Posterior vena cava (tissue), 2 donors: ENCODE data around the gene GJC3. TPM values are rescaled to one million over a fixed set of nuclear protein-coding genes. Genes with fewer than 3 reads are reported as not detected.
"Not testable (repeated sequence)": the region's sequence is repeated elsewhere in the genome, so short reads cannot be mapped to it uniquely, and the experiment has no call there.

Experiments
- DNase-seq: peaks from one replicate; pipeline ENCODE4 v3.0.0-alpha.2; 2020; ENCODE audit warnings: low spot score
- intact Hi-C, 2 donors: fragments of 100-400 bp; cut with DNase I; formaldehyde crosslinking; loops; one replicate each; pipeline versions ENCODE4 v1.14.1 to v1.14.2; 2022 to 2023
- total RNA-seq, 2 donors: library from RNA; stranded (reverse); fragmentation: NEBNext Ultra II Directional; extraction: Animal tissue kit (Norgen Biotek cat#: 25700); gene quantifications; one replicate each; pipeline ENCODE4 v1.2.1, GENCODE V29; 2021
- donor health status: DM: yes; HTN: yes; CAD: no.
- donor health status: DM: yes; HTN: yes; CAD: no.

Gene GJC3
- total RNA-seq, 2 donors from 2014 or later: not detected

DNA sequence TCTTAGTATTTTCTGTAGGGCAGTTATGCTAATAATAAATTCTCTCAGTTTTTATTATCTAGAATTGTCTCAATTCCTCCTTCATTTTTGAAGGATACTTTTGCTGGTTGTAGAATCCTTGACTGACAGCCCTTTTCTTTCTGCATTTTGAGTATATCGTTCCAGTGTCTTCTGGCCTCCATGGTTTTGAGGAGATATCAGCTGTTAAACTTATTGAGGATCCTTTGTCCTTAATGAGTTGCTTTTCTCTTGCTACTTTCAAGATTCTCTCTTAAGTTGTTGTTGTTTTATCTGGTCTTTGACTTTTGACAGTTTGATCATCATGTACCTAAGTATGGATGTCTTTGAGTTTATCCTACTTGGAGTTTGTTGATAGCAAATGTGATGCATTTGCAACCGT is 8.9 kb upstream of the GJC3 start:
- intact Hi-C loops: no loop called here
- DNase-seq: no peak

DNA sequence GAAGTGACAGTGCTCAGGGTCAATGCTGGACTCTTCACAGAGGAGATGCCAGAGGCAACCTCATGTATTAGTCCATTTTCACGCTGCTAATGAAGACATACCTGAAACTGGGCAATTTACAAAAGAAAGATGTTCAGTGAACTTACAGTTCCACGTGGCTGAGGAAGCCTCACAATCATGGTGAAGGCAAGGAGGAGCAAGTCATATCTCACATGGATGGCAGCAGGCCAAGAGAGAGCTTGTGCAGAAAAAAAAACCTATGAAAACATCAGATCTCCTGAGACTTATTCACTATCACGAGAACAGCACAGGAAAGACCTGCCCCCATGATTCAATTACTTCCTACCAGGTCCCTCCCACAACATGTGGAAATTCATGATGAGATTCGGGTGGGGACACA is 5.6 kb upstream of the GJC3 start:
- DNase-seq, intact Hi-C loops: not testable (repeated sequence)

GRCh38 chr7:99930376-99930775 is 956 bp upstream of the GJC3 start:
- no peak for DNase-seq
- intact Hi-C loops: no loop called here

GRCh38 chr7:99929730-99930053 is 272 bp upstream of the GJC3 start:
- intact Hi-C loops: no loop called here
- DNase-seq: no peak

DNA sequence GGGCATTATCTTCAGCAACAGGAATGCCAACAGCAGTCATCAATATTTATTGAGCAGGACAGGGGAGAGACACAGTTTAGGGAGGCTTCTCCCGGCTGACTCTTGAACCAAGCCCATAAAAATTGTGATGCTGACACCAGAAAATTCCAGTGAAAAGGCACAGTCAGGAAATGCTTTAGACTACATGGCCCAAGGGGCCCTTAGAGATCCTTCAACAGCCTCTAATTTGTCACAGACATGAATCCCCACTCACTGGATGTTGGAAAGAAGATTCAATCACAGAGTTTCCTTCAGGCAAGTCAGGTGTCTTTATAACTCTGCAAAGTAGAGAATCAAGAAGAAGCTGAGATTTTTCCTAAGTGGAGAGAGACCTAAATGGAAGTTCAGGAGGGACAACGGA is 1.2 kb downstream of the GJC3 start:
- intact Hi-C loops: no loop called here
- DNase-seq: no peak

DNA sequence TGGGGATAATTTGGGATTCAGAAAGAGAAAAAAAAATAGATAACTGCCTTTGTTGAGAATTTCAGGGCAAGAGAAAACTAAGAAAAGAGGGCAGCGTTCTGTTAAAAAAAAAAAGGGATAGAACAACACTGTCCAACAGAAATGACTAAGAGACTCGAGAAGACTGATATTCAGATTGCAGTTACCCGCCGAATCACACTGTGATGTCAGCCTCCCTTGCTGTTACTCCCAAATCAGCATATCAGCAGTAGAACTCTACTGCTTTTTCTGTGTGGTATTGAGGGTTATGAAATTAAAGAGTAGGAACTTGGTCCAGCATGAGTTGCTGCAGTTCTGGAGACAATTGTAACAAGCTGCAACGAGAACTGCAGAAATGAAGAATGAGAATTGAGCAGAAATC is 1.9 kb downstream of the GJC3 start:
- intact Hi-C loops: no loop called here

DNA sequence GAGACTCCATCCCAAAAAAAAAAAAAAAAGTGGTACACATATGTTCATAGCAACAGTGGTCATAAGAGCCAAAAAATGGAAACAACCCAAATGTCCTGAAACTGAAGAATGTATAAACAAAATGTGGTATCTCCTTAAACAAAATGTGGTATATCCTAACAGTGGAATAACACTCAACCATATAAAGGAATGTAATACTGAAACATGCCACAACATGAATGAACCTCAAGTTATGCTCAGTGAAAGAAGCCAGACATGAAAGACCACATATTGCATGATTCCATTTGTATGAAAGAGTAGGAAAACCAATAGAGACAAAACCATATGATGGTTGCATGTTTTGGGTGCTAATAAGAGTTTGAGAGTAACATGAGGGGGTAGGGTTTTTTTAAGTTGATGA is 3.1 kb downstream of the GJC3 start:
- DNase-seq: no peak
- intact Hi-C loops: no loop called here

More for the DNA sequence above, 1.9 kb downstream of the GJC3 start:
- DNase-seq: no peak

DNA sequence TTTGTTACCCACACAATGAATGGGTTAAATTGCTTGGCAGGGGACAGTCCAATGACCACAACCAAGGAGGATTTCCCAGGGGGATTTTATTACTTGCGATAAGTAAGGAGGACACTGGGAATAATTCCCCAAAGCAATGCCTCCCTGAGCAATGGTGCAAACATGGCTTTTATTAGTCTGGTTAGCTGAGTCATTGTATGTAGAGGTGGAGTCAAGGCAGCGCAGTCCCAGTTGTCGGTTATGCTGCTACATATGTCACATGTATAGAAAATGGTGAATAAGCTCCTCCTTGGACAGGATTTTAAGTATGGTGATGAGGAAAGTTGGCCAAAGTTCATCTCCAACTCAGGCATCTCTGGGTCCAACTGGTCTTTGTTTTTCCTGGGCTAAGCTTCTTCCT is 6.2 kb downstream of the GJC3 start:
- intact Hi-C loops: no loop called here
- no peak for DNase-seq

- intact Hi-C loops: no loop called here
- DNase-seq: no peak
Measured at GRCh38 chr7:99920149-99920548, 9.3 kb downstream of the GJC3 start.

GRCh38 chr7:99919814-99920112 is 9.7 kb downstream of the GJC3 start:
- intact Hi-C loops: loop anchor here in 1 of 2 donors (10.0 kb wide), 1 partner anchor 65 kb away; no protein-coding TSS in a partner anchor
- DNase-seq: no peak

GRCh38 chr7:99918959-99919813 is 10.2 kb downstream of the GJC3 start, which contains the start of gene TRIM4:
TSS of gene TRIM4 (minus strand) at chr7:99919530. CDS start at chr7:99919401, 129 bp downstream.
- intact Hi-C loops: loop anchor here in 1 of 2 donors (10.0 kb wide), 1 partner anchor 66 kb away; no protein-coding TSS in a partner anchor
- DNase-seq: peak; percentile 98

DNA sequence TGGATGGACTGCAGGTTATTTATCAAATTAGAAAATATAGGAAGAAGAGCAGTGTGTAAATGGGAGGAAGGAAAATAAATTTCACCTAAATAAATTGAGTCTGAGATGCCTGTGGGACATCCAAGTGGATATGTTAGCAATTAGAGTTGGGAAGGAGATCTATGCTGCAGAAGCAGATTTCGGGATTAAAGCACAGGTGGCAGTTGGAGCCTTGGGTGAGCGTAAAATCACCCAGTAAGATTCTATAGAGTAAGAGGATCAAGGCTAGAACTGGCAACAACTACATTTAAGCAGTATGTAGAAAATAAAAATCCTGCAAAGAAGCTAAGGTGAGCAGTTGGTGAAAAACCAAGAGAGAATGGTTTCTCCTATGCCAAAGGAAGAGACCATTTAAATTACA is 18.4 kb downstream of the GJC3 start:
- DNase-seq: no peak
- intact Hi-C loops: loop anchor here in 1 of 2 donors (10.0 kb wide), 1 partner anchor 74 kb away; no protein-coding TSS in a partner anchor

- DNase-seq: no peak
- intact Hi-C loops: no loop called here
Measured at GRCh38 chr7:99901581-99901980, 27.8 kb downstream of the GJC3 start.

GRCh38 chr7:99899830-99900519 is 29.4 kb downstream of the GJC3 start:
- intact Hi-C loops: no loop called here
- DNase-seq: no peak

GRCh38 chr7:99898836-99899235 is 30.6 kb downstream of the GJC3 start:
- no peak for DNase-seq
- intact Hi-C loops: no loop called here

GRCh38 chr7:99898023-99898357 is 31.4 kb downstream of the GJC3 start:
- DNase-seq: no peak
- intact Hi-C loops: no loop called here

- intact Hi-C loops: no loop called here
- DNase-seq: no peak
Measured at GRCh38 chr7:99897322-99898022, 31.9 kb downstream of the GJC3 start.

DNA sequence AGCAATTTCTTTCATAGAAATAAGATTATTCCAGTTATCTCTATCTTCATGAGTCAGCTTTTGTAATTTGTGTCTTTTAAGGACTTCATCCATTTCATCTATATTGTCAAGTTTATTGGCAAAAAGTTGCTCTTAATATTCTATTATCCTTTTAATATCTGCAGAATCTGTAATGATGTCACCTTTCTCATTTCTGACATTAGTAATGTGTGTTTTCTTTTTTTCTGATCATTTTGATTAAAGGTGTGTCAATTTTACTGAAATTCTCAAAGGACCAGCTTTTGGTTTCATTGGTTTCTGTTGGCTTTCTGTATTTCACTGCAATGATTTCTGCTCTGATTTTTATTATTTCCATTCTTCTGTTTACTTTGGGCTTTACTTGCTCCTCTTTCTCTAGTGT is 34.7 kb downstream of the GJC3 start:
- no peak for DNase-seq
- intact Hi-C loops: no loop called here

DNA sequence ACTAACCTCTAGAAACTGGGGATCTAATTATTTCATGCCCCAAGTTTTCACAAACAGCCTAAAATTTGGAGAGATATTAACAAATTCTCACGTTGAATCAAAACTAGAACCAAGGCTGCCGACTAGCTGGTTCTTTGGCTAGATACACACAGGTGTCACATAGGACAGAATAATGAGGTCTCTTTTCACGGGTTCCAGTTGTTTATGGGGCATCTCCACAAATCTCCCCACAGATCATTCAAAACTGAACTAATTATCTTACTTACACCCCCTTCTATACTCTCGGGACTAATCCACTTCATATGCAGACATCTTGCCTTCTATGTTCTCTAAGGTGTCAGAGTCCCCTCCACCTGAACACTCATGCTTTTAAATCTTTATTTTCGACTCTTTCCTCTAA is 36.1 kb downstream of the GJC3 start:
- intact Hi-C loops: no loop called here
- DNase-seq: no peak

GRCh38 chr7:99890348-99890747 is 39.1 kb downstream of the GJC3 start:
- intact Hi-C loops, DNase-seq: not testable (repeated sequence)
